Measurements from ENCODE around the gene HOXB3.

HOXB3 gene

GRCh38 chr17:48558057-48558830 is 31.8 kb downstream of the HOXB3 start:
- no peak overlapping the region for H3K4me3 ChIP-seq (ENCODE audit: low read depth, low read length)
- TF ChIP-seq CTCF (IDR thresholded peaks at IDR 0.05; ENCODE audit: borderline replicate concordance, insufficient read depth, low read depth, low read length), result no peak

- no peak for TF ChIP-seq CTCF (IDR thresholded peaks at IDR 0.05; ENCODE audit: borderline replicate concordance, insufficient read depth, low read depth, low read length)
Measured at GRCh38 chr17:48556576-48557401, 33.3 kb downstream of the HOXB3 start.

GRCh38 chr17:48556229-48556575 is 33.8 kb downstream of the HOXB3 start:
- TF ChIP-seq CTCF (IDR thresholded peaks at IDR 0.05; ENCODE audit: borderline replicate concordance, insufficient read depth, low read depth, low read length), result no peak
- H3K4me3 ChIP-seq (ENCODE audit: low read depth, low read length), result no peak overlapping the region

More at GRCh38 chr17:48556576-48557401, 33.3 kb downstream of the HOXB3 start:
- H3K4me3 ChIP-seq (ENCODE audit: low read depth, low read length), result no peak overlapping the region

- no peak for TF ChIP-seq CTCF (IDR thresholded peaks at IDR 0.05; ENCODE audit: borderline replicate concordance, insufficient read depth, low read depth, low read length)
- H3K4me3 ChIP-seq (ENCODE audit: low read depth, low read length), result no peak overlapping the region
Measured at GRCh38 chr17:48555258-48556228, 34.5 kb downstream of the HOXB3 start.

- no peak overlapping the region for H3K4me3 ChIP-seq (ENCODE audit: low read depth, low read length)
- TF ChIP-seq CTCF (IDR thresholded peaks at IDR 0.05; ENCODE audit: borderline replicate concordance, insufficient read depth, low read depth, low read length), result no peak
Measured at GRCh38 chr17:48554412-48555257, 35.4 kb downstream of the HOXB3 start.

GRCh38 chr17:48553826-48554225 is 36.2 kb downstream of the HOXB3 start:
- H3K4me3 ChIP-seq (ENCODE audit: low read depth, low read length), result no peak overlapping the region
- no peak for TF ChIP-seq CTCF (IDR thresholded peaks at IDR 0.05; ENCODE audit: borderline replicate concordance, insufficient read depth, low read depth, low read length)

All from GM12875 (cell line).